Glutamatergic neuron (in vitro differentiated cells): Measurements from ENCODE around the gene KCTD2. TPM values are rescaled to one million over a fixed set of nuclear protein-coding genes. Genes with fewer than 3 reads are reported as not detected.
"Not testable (repeated sequence)": the region's sequence is repeated elsewhere in the genome, so short reads cannot be mapped to it uniquely, and the experiment has no call there.

Source experiments
- DNase-seq: peaks from one replicate; pipeline ENCODE4 v3.0.0; 2022
- H3K27ac Mint-ChIP-seq: one replicate; pipeline ENCODE4 v1.8.0; 2020; ENCODE audit warnings: mild to moderate bottlenecking, mixed read lengths, inconsistent platforms; ENCODE audit not compliant: unreplicated experiment
- H3K27me3 Mint-ChIP-seq: one replicate; pipeline ENCODE4 v1.8.0; 2020; ENCODE audit warnings: mild to moderate bottlenecking, moderate library complexity, mixed read lengths, inconsistent platforms; ENCODE audit not compliant: unreplicated experiment
- H3K36me3 Mint-ChIP-seq: one replicate; pipeline ENCODE4 v1.8.0; 2020; ENCODE audit warnings: mild to moderate bottlenecking, mixed read lengths, inconsistent platforms; ENCODE audit not compliant: unreplicated experiment
- H3K4me1 Mint-ChIP-seq: one replicate; pipeline ENCODE4 v1.8.0; 2020; ENCODE audit warnings: mild to moderate bottlenecking, low read depth, mixed read lengths, inconsistent platforms; ENCODE audit not compliant: unreplicated experiment
- H3K4me3 Mint-ChIP-seq: one replicate; pipeline ENCODE4 v1.8.0; 2020; ENCODE audit warnings: mild to moderate bottlenecking, mixed read lengths, inconsistent platforms; ENCODE audit not compliant: unreplicated experiment
- H3K9me3 Mint-ChIP-seq: one replicate; pipeline ENCODE4 v1.8.0; 2020; ENCODE audit warnings: mild to moderate bottlenecking, moderate library complexity, mixed read lengths, inconsistent platforms; ENCODE audit not compliant: unreplicated experiment
- CTCF ChIP-seq: fragments of 200-600 bp; sonication (generic); IDR thresholded peaks from one replicate; pipeline ENCODE4 v1.5.0; 2021; ENCODE audit not compliant: partially characterized antibody, unreplicated experiment
- total RNA-seq: library from RNA; stranded (reverse); fragmentation: NEBNext Ultra II Directional; extraction: Animal tissue kit (Norgen Biotek cat#: 25700); gene quantifications from one replicate; pipeline ENCODE4 v1.2.1, GENCODE V29; 2021; ENCODE audit not compliant: unreplicated experiment

Gene KCTD2
- total RNA-seq, 1 donor from 2014 or later = 23.4 TPM

DNA sequence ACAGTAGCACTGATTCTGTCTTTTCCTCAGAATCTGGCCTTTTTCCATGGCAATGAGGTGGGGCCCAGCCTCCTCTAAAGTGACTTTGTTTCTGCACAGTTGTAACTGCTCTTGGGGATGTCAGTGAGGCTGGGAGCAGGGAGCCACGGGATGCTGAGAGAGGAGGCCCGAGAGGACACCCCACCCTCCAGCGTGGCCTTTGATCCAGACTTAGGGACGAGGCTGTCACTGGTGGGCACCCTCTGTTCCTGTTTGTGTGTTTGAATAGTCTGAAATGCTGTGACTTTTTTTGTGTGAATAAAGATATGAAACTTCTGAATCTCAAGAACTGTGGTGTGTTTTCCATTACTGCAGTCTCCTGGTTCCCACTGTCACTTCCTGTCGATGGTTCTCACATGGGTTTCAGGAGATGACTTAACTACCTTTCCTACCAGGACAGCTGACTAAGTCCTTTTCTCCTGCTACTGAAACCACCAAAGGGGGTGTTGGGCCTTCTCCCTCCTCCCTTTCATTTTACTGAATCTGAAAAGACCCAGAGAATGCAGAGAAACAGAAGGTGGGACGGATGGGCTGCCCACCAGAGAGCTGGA, 18.6 kb downstream of the KCTD2 start:
- Mint-ChIP-seq H3K9me3 (no peaks in the 10 kb centered on the region), H3K36me3 (no peaks in the 10 kb centered on the region), H3K4me3 (no peak overlapping the region), H3K27me3 (peaks cover 2% of the 10 kb centered on the region), H3K27ac (no peak overlapping the region), H3K4me1 (peaks cover 8% of the 10 kb centered on the region)
- DNase-seq = no peak
- TF ChIP-seq CTCF = no peak

DNA sequence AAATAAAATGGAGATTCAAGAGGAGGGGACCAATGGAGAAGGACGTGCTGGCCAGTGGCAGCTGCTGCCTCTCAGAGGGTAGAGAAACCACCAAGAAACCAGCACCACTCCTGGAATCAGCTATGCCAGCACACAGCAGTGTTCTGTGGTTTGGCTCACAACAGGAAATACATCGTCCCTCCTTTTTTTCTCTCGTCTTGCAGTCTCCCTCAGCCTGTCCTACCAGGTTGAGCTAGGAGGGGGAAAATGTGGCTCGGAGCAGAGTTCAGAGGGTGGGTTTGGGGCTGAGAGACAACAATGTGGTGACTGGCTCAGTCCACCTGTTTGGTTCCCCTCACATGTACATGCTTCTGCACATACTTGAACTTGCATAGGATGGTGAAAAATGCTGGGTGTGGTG, 20.8 kb downstream of the KCTD2 start:
- Mint-ChIP-seq H3K9me3 (no peaks in the 10 kb centered on the region), H3K27ac (no peak overlapping the region), H3K27me3 (peaks cover 3% of the 10 kb centered on the region), H3K4me1 (peaks cover 2% of the 10 kb centered on the region), H3K4me3 (no peak overlapping the region), H3K36me3 (no peaks in the 10 kb centered on the region)
- TF ChIP-seq CTCF = no peak
- DNase-seq = no peak

- H3K4me1 Mint-ChIP-seq = peaks cover 2% of the 10 kb centered on the region
- no peak for DNase-seq
- no peaks in the 10 kb centered on the region for H3K36me3 Mint-ChIP-seq
- no peak overlapping the region for H3K27ac Mint-ChIP-seq
- H3K27me3 Mint-ChIP-seq = peaks cover 6% of the 10 kb centered on the region
- H3K9me3 Mint-ChIP-seq = no peaks in the 10 kb centered on the region
- TF ChIP-seq CTCF = no peak
- H3K4me3 Mint-ChIP-seq = no peak overlapping the region
Observed at GRCh38 chr17:75068750-75069149, 21.7 kb downstream of the KCTD2 start.

DNA sequence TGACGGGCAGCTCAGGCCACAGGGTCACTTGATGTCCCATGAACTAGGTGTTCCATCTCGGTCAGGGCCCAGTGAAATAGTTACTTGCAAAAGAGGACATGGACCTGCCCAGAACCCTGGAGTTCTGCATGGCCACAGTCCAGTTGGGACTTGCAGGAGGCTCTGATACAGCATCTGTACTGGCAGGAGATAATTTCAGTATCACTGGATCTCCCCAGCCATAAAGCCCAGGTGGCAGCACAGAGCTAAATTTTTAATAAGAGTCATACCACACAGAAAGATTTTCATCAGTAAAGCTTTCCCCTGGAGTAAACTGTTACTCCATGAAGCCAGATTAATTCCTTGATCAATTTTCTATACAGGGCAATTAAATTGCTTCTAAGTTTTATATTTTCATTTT, 22.8 kb downstream of the KCTD2 start:
- no peak for DNase-seq
- Mint-ChIP-seq H3K4me3 (no peak overlapping the region), H3K36me3 (no peaks in the 10 kb centered on the region)

DNA sequence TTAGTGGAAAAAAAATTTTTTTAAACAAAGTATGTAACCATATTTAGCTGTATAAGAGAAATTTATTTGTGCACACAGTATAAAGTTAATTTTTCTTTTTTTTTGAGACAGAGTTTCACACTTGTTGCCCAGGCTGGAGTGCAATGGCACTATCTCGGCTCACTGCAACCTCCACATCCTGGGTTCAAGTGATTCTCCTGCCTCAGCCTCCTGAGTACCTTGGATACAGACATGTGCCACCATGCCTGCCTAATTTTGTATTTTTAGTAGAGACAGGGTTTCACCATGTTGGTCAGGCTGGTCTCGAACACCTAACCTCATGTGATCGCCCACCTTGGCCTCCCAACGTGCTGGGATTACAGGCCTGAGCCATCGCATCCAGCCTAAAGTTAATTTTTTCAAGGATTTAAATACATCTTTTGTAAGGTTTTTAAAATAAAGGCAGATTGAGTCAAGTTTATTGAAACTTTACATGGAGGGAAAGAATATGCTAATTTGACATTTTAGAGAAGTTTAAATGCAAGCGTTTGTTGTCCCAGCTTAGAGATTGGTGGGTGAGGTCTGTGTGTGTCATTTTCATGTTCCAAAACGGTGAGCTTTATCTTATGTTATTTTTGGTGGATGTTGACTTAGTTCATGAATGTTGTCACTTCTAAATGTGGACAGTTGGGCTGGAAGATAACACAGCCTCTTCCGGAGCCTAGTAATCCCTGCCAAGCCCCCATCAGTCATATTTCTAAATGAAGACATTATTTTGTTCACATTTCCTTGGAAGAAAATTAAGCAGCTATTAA, 24.6 kb downstream of the KCTD2 start:
- not testable (repeated sequence) for H3K4me3 Mint-ChIP-seq, H3K27ac Mint-ChIP-seq, H3K36me3 Mint-ChIP-seq, DNase-seq, H3K27me3 Mint-ChIP-seq, H3K9me3 Mint-ChIP-seq, H3K4me1 Mint-ChIP-seq

More for the DNA sequence above, 22.8 kb downstream of the KCTD2 start:
- Mint-ChIP-seq H3K27ac (no peak overlapping the region), H3K9me3 (no peaks in the 10 kb centered on the region), H3K4me1 (no peaks in the 10 kb centered on the region), H3K27me3 (peaks cover 4% of the 10 kb centered on the region)
- no peak for TF ChIP-seq CTCF

- H3K9me3 Mint-ChIP-seq, H3K4me1 Mint-ChIP-seq, H3K27me3 Mint-ChIP-seq, H3K4me3 Mint-ChIP-seq, DNase-seq, H3K36me3 Mint-ChIP-seq, H3K27ac Mint-ChIP-seq: not testable (repeated sequence)
Observed at GRCh38 chr17:75072909-75073308, 25.9 kb downstream of the KCTD2 start.
